Effector CD8-positive, alpha-beta T cell (primary cell): ENCODE measurements around the gene PFDN4.

ENCODE experiments used
- DNase-seq: peaks from one replicate; lab custom pipeline; 2025; lab: John Stamatoyannopoulos, UW

PFDN4 gene

GRCh38 chr20:54173653-54174456 is 34.0 kb upstream of the PFDN4 start, which contains the start of gene CYP24A1:
CYP24A1 (minus strand) TSS chr20:54173986; CDS start chr20:54173579, 407 bp downstream.
- DNase-seq = no peak

- DNase-seq = no peak
Observed at GRCh38 chr20:54174457-54175175, 33.3 kb upstream of the PFDN4 start.

- no peak for DNase-seq
Observed at GRCh38 chr20:54176610-54177009, 31.3 kb upstream of the PFDN4 start.

GRCh38 chr20:54177378-54177777 is 30.5 kb upstream of the PFDN4 start:
- no peak for DNase-seq

- DNase-seq = no peak
Observed at GRCh38 chr20:54178256-54178655, 29.6 kb upstream of the PFDN4 start.

GRCh38 chr20:54179946-54180345 is 27.9 kb upstream of the PFDN4 start:
- DNase-seq = no peak

GRCh38 chr20:54180931-54181330 is 27.0 kb upstream of the PFDN4 start:
- DNase-seq = no peak

GRCh38 chr20:54184071-54184470 is 23.8 kb upstream of the PFDN4 start:
- DNase-seq = no peak

- DNase-seq = no peak
Observed at GRCh38 chr20:54184904-54185626, 22.8 kb upstream of the PFDN4 start.

- no peak for DNase-seq
Observed at GRCh38 chr20:54188132-54188849, 19.6 kb upstream of the PFDN4 start.

- no peak for DNase-seq
Observed at GRCh38 chr20:54189630-54190029, 18.3 kb upstream of the PFDN4 start.

GRCh38 chr20:54190217-54190616 is 17.7 kb upstream of the PFDN4 start:
- DNase-seq = no peak

- no peak for DNase-seq
Observed at GRCh38 chr20:54193817-54194216, 14.1 kb upstream of the PFDN4 start.

GRCh38 chr20:54194724-54195438 is 13.0 kb upstream of the PFDN4 start:
- DNase-seq = no peak

GRCh38 chr20:54195483-54196472 is 12.1 kb upstream of the PFDN4 start:
- DNase-seq = no peak

GRCh38 chr20:54197621-54198604 is 10.0 kb upstream of the PFDN4 start:
- DNase-seq = no peak

- no peak for DNase-seq
Observed at GRCh38 chr20:54199283-54199682, 8.6 kb upstream of the PFDN4 start.

GRCh38 chr20:54199721-54200176 is 8.1 kb upstream of the PFDN4 start:
- DNase-seq = peak; percentile 54
